ENCODE results near the gene HSPBAP1. TPM values are rescaled to one million over a fixed set of nuclear protein-coding genes. Genes with fewer than 3 reads are reported as not detected.

The HSPBAP1 gene
- total RNA-seq, 4 donors from 2014 or later, result 3.4 to 13.9 (median 4.0) TPM

DNA sequence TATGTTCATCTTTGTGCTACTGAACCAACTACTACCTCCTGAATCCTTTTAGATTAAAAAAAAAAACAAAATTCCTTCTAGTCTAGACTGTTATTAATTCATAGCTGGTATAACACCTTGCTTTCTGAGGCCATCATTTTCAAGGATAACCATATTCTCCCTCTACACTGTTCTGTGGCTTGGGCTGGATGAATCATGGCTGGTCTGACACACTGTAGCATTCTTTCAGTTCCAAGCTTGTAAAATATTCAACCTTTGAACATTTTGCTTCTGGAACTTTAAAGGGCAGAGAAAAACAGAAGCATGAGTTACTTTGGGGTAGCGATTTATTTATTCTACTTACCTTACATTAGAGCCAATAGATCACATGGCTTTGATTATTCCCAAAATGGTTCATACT lies 7.6 kb downstream of the HSPBAP1 start:
- H3K9me3 ChIP-seq, result no peaks in the 10 kb centered on the region
- 79 to 90% methylated on average over 1 of the region's 1 CpG for WGBS, 2 donors
- peaks cover 0 to 35% (median 3%) of the 10 kb centered on the region in 3 donors for H3K4me1 ChIP-seq
- no peak overlapping the region for H3K27ac ChIP-seq
- no peak overlapping the region for H3K4me3 ChIP-seq
- TF ChIP-seq, protein P1, sequence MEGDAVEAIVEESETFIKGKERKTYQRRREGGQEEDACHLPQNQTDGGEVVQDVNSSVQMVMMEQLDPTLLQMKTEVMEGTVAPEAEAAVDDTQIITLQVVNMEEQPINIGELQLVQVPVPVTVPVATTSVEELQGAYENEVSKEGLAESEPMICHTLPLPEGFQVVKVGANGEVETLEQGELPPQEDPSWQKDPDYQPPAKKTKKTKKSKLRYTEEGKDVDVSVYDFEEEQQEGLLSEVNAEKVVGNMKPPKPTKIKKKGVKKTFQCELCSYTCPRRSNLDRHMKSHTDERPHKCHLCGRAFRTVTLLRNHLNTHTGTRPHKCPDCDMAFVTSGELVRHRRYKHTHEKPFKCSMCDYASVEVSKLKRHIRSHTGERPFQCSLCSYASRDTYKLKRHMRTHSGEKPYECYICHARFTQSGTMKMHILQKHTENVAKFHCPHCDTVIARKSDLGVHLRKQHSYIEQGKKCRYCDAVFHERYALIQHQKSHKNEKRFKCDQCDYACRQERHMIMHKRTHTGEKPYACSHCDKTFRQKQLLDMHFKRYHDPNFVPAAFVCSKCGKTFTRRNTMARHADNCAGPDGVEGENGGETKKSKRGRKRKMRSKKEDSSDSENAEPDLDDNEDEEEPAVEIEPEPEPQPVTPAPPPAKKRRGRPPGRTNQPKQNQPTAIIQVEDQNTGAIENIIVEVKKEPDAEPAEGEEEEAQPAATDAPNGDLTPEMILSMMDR (IDR thresholded peaks at IDR 0.05), result no peak
- TF ChIP-seq POLR2A (IDR thresholded peaks at IDR 0.05), result no peak
- intact Hi-C loops (cut with DNase I), result no loop called here
- no peaks in the 10 kb centered on the region for H3K36me3 ChIP-seq
- DNase-seq, result no peak
- no peaks in the 10 kb centered on the region for H3K27me3 ChIP-seq

DNA sequence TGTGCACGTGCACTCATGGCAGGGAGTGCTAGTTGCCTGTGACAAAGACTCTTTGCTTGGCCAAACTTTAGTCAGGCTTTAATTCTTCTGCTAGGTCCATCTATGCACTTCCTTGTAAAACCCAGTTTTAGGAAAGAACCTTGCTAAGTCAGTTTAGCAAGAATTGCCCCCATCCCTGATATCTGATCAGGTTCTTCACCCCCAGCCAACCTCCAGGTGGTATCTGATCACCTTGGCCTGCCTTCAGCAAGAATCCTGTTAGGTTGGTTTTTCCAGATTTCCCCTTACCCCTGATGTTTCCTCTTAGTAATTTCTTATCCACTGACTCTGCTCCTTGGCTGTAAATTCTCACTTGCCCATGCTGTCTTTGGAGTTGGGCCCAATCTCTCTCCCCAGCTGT lies 8.4 kb downstream of the HSPBAP1 start:
- Histone ChIP-seq H3K4me3 (no peak overlapping the region), H3K4me1 (peaks cover 0 to 27% (median 3%) of the 10 kb centered on the region in 3 donors), H3K27ac (no peak overlapping the region), H3K9me3 (no peaks in the 10 kb centered on the region), H3K36me3 (no peaks in the 10 kb centered on the region), H3K27me3 (no peaks in the 10 kb centered on the region)
- no peak for DNase-seq
- intact Hi-C loops (cut with DNase I), result no loop called here
- TF ChIP-seq POLR2A (IDR thresholded peaks at IDR 0.05), result no peak
- TF ChIP-seq, protein P1 (IDR thresholded peaks at IDR 0.05), result no peak
- 72 to 93% methylated on average over 1 of the region's 1 CpG for WGBS, 2 donors

DNA sequence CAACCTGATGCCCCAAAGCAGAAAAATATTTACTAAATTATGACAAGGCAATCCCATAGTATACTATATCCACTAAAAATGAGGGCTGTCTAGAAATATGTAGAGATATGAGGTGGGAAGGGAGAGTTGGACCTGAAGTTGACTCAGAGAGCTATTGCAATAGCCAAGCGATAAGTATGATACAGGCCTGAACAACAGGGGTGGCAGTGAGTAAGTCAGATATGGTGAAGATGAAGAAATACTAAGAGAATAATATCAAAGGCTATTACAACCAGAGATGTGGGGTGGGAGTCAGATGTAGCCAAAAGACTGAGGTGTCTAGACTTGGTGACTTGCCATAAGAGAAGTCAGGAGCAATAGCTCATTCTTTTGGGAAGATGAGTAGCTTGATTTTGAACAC lies 9.2 kb downstream of the HSPBAP1 start:
- Histone ChIP-seq H3K27me3 (no peaks in the 10 kb centered on the region), H3K4me3 (no peak overlapping the region), H3K27ac (no peak overlapping the region), H3K9me3 (no peaks in the 10 kb centered on the region), H3K4me1 (peaks cover 0 to 19% (median 3%) of the 10 kb centered on the region in 3 donors), H3K36me3 (no peaks in the 10 kb centered on the region)
- no peak for DNase-seq
- 56 to 67% methylated on average over 1 of the region's 1 CpG for WGBS, 2 donors
- TF ChIP-seq, protein P1 (IDR thresholded peaks at IDR 0.05), result no peak
- no peak for TF ChIP-seq POLR2A (IDR thresholded peaks at IDR 0.05)
- intact Hi-C loops (cut with DNase I), result no loop called here

DNA sequence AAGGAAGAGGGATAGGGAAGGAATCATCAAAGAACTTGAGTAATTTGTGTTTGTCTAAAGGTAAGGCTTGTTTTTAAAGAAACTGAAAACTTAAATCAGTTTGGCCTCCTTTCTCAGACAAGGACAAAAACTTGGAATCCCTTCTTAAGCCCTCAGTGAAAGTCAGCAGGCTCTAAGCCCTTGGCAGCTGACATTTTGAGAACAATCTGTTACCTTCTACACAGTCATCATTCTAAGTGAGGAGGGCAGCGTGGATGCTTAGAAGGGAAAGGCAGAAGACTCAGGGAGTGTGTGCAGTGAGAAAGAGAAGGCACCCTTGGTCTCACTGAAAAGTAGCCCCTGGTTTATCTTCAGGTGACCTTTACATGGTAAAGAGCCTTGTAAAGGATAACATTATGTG lies 10.8 kb downstream of the HSPBAP1 start:
- TF ChIP-seq, protein P1 (IDR thresholded peaks at IDR 0.05), result no peak
- TF ChIP-seq POLR2A (IDR thresholded peaks at IDR 0.05), result no peak
- WGBS, 2 donors, result 71 to 100% methylated on average over 1 of the region's 1 CpG

DNA sequence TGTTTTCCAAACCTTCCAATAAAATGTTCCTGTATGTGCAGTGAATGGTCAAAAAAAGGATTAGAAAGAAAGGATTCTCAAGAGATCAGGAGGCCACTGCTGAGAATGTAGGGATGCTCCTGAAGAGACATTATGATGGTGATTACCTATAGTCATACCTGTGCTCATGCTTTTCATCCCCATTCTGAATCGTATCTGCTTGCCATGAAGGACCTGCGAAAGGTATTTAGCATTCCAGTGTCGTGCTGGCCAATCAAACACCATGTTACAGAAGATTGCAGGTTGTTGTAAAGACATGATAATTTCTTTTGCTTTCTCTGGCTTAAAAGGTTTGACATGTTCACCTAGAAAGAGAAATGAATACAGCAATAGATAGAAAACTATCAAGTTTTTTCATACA lies 16.1 kb downstream of the HSPBAP1 start:
- TF ChIP-seq, protein P1 (IDR thresholded peaks at IDR 0.05), result no peak
- no peak for TF ChIP-seq POLR2A (IDR thresholded peaks at IDR 0.05)
- H3K36me3 ChIP-seq, result peaks cover 0 to 13% (median 0%) of the 10 kb centered on the region in 3 donors
- H3K27ac ChIP-seq, result no peak overlapping the region
- DNase-seq, result no peak
- H3K4me3 ChIP-seq, result no peak overlapping the region
- intact Hi-C loops (cut with DNase I), result no loop called here
- 72 to 74% methylated on average over 3 of the region's 3 CpGs for WGBS, 2 donors
- no peaks in the 10 kb centered on the region for H3K4me1 ChIP-seq
- no peaks in the 10 kb centered on the region for H3K9me3 ChIP-seq
- H3K27me3 ChIP-seq, result no peaks in the 10 kb centered on the region

More for the DNA sequence above, 10.8 kb downstream of the HSPBAP1 start:
- Histone ChIP-seq H3K27me3 (no peaks in the 10 kb centered on the region), H3K4me1 (peaks cover 0 to 12% (median 3%) of the 10 kb centered on the region in 3 donors), H3K9me3 (no peaks in the 10 kb centered on the region), H3K36me3 (no peaks in the 10 kb centered on the region), H3K4me3 (no peak overlapping the region), H3K27ac (no peak overlapping the region)
- intact Hi-C loops (cut with DNase I), result no loop called here
- DNase-seq, result no peak
